ENCODE results near the gene LCE2D. TPM values are rescaled to one million over a fixed set of nuclear protein-coding genes. Genes with fewer than 3 reads are reported as not detected.

LCE2D gene

GRCh38 chr1:152699746-152700145 is 36.6 kb downstream of the LCE2D start:
- Histone ChIP-seq H3K4me3 (ENCODE audit: low read length) (no peak overlapping the region), H3K27me3 (ENCODE audit: control insufficient read depth, insufficient read depth, low read length) (peaks cover 4% of the 10 kb centered on the region), H3K4me1 (ENCODE audit: control insufficient read depth, insufficient read depth, low read length) (no peaks in the 10 kb centered on the region), H3K9ac (ENCODE audit: low read depth, low read length) (no peak overlapping the region), H3K4me2 (ENCODE audit: low read length) (no peak overlapping the region), H3K9me3 (replicated peaks; ENCODE audit: low read length) (no peaks in the 10 kb centered on the region), H3K36me3 (ENCODE audit: insufficient read depth, low read length) (no peaks in the 10 kb centered on the region)

GRCh38 chr1:152707860-152708259 is 44.7 kb downstream of the LCE2D start, which contains the start of gene LCE4A:
Gene LCE4A, plus strand, starts transcription at chr1:152708160. Its CDS starts 916 bp downstream, at chr1:152709076.
- Histone ChIP-seq H3K4me3 (ENCODE audit: low read length) (no peak within 1 kb of the TSS), H3K27me3 (ENCODE audit: control insufficient read depth, insufficient read depth, low read length) (peaks cover 7% of the 10 kb centered on the region), H3K9me3 (replicated peaks; ENCODE audit: low read length) (no peaks in the 10 kb centered on the region), H3K4me2 (ENCODE audit: low read length) (no peak within 1 kb of the TSS), H3K4me1 (ENCODE audit: control insufficient read depth, insufficient read depth, low read length) (no peaks in the 10 kb centered on the region), H3K9ac (ENCODE audit: low read depth, low read length) (no peak within 1 kb of the TSS), H3K36me3 (ENCODE audit: insufficient read depth, low read length) (no peaks in the 10 kb centered on the region)

Small RNA genes within 50 kb of the gene (small RNA-seq; reads per million reads assigned to genes)
- not detected for gene LCE3A
- not detected for gene LCE3B
